Testis (tissue), 3 donors: Measurements from ENCODE around the gene SMYD3. TPM values are rescaled to one million over a fixed set of nuclear protein-coding genes. Genes with fewer than 3 reads are reported as not detected.

Experiments used
- DNase-seq: peaks from one replicate; pipeline ENCODE4 v3.0.0-alpha.2; 2019
- H3K27ac ChIP-seq, 2 donors: fragments of 200-600 bp; sonication (generic); one replicate each; pipeline ENCODE4 v1.5.1; 2019
- H3K27me3 ChIP-seq: fragments of 200-600 bp; sonication (generic); one replicate; pipeline ENCODE4 v1.5.1; 2019
- H3K36me3 ChIP-seq: fragments of 200-600 bp; sonication (generic); one replicate; pipeline ENCODE4 v1.5.1; 2017; ENCODE audit warnings: low read depth; ENCODE audit errors: missing control alignments
- H3K4me1 ChIP-seq: fragments of 200-600 bp; sonication (generic); one replicate; pipeline ENCODE4 v1.5.1; 2019
- H3K4me3 ChIP-seq, 2 donors: fragments of 200-600 bp; sonication (generic); one replicate each; pipeline ENCODE4 v1.5.1; 2017 to 2019
- H3K9me3 ChIP-seq: fragments of 200-600 bp; sonication (generic); one replicate; pipeline ENCODE4 v1.5.1; 2017
- POLR2A ChIP-seq: fragments of 450-650 bp; IDR thresholded peaks from one replicate; pipeline ENCODE4 v1.6.1; 2017; ENCODE audit warnings: antibody characterized with exemption, mild to moderate bottlenecking, moderate library complexity
- WGBS, 2 donors: methylation state at CpG; one replicate each; pipeline ENCODE4 v1.1.5; 2018; 5-methylcytosine and 5-hydroxymethylcytosine counted together
- intact Hi-C: fragments of 100-400 bp; cut with DNase I; formaldehyde crosslinking; loops from one replicate; pipeline ENCODE4 v1.15.1; 2023; ENCODE audit warnings: low total_unique reads
- polyA plus RNA-seq: library from polyadenylated mRNA; stranded (reverse); fragments of 350-450 nt; fragmentation: Illumina TruSeq; extraction: RNeasy Lipid Tissue Mini Kit (QIAGEN cat#74804); gene quantifications from one replicate; pipeline ENCODE4 v1.2.3, GENCODE V29; 2014; ENCODE audit warnings: low read depth, low replicate concordance; ENCODE audit not compliant: insufficient read depth
- total RNA-seq, 2 donors: library from RNA; depleted of rRNA; stranded (reverse); fragments of >200 nt; gene quantifications; one replicate each; pipeline ENCODE4 v1.2.3, GENCODE V29; 2016
- TF ChIP-seq, protein P1 (sequence below), 3 experiments: fragments of 450-650 bp in 2 of 3; fragments of 200-600 bp in 1 of 3; sonication (generic) in 1 of 3; IDR thresholded peaks; one replicate each; pipeline ENCODE4 v1.5.1; 2016 to 2019; ENCODE audit warnings: antibody characterized with exemption in 3 of 3, mild to moderate bottlenecking in 2 of 3, moderate library complexity in 1 of 3

Gene SMYD3
- total and polyA plus RNA-seq, 3 donors from 2014 or later = 23.0 to 38.8 (median 38.7) TPM

DNA sequence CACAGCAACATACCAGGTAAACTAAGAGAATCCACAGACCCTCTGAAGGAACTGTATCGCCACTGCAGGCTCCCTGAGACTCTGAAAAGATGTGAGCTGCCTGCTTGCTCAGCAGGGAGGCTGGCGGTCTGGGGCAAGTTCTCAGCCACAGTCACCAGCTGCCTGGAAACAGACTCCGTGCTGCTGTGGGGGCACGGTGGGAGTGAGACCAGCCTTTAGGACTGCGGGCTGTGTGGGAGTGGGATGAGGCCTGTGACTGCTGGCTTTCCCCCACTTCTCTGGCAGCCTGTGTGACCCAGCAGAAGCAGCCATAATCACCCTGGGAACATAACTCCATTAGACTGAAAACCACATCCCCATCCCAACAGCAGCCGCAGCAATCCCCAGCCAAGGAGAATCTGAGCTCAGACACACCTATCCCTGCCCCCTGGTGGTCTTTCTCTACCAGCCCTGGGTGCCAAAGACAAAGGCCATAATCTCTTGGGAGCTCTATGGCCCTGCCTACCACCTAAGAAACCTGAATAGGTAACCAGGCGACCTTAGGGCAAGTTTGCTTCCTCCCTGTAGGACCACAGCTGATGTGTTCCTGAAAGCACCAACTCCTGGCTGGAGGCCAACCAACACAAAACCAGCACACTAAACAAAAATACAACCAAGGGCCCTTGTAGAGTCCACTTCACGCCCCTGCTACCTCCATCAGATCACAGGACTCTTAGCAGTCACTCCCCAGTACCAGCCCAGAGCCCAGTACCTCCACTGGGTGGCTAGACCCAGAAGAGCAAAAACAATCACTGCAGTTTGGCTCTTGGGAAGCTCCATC lies 151.5 kb downstream of the SMYD3 start:
- no peaks in the 10 kb centered on the region for H3K9me3 ChIP-seq
- H3K36me3 ChIP-seq = no peaks in the 10 kb centered on the region
- WGBS, 2 donors = 80 to 90% methylated on average over 6 to 8 of the region's 8 CpGs
- TF ChIP-seq, protein P1, sequence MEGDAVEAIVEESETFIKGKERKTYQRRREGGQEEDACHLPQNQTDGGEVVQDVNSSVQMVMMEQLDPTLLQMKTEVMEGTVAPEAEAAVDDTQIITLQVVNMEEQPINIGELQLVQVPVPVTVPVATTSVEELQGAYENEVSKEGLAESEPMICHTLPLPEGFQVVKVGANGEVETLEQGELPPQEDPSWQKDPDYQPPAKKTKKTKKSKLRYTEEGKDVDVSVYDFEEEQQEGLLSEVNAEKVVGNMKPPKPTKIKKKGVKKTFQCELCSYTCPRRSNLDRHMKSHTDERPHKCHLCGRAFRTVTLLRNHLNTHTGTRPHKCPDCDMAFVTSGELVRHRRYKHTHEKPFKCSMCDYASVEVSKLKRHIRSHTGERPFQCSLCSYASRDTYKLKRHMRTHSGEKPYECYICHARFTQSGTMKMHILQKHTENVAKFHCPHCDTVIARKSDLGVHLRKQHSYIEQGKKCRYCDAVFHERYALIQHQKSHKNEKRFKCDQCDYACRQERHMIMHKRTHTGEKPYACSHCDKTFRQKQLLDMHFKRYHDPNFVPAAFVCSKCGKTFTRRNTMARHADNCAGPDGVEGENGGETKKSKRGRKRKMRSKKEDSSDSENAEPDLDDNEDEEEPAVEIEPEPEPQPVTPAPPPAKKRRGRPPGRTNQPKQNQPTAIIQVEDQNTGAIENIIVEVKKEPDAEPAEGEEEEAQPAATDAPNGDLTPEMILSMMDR (IDR thresholded peaks at IDR 0.05) = no peak
- TF ChIP-seq POLR2A = no peak
- no peak overlapping the region for H3K4me3 ChIP-seq
- no peaks in the 10 kb centered on the region for H3K27me3 ChIP-seq
- peaks cover 5% of the 10 kb centered on the region for H3K4me1 ChIP-seq
- intact Hi-C loops = no loop called here
- H3K27ac ChIP-seq = no peak overlapping the region
- DNase-seq = no peak

DNA sequence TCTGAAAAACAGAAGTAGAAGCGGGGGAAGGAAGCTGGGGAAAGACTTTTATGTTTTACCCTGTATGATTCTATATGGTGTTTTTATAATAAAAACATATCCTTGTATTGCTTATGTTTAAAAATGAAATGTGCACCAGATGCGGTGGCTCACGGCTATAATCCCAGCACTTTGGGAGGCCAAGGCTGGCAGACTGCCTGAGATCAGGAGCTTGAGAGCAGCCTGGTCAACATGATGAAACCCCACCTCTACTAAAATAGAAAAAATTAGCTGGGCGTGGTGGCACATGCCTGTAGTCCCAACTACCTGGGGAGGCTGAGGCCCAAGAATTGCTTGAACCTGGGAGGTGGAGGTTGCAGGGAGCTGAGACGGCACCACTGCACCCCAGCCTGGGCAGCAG lies 155.4 kb downstream of the SMYD3 start:
- H3K4me1 ChIP-seq = peaks cover 5% of the 10 kb centered on the region
- intact Hi-C loops = no loop called here
- 87 to 92% methylated on average over 5 of the region's 5 CpGs for WGBS, 2 donors
- TF ChIP-seq, protein P1 (IDR thresholded peaks at IDR 0.05) = no peak
- TF ChIP-seq POLR2A = no peak
- DNase-seq = no peak
- no peak overlapping the region for H3K4me3 ChIP-seq
- H3K36me3 ChIP-seq = no peaks in the 10 kb centered on the region
- H3K27me3 ChIP-seq = no peaks in the 10 kb centered on the region
- no peak overlapping the region for H3K27ac ChIP-seq
- H3K9me3 ChIP-seq = no peaks in the 10 kb centered on the region

DNA sequence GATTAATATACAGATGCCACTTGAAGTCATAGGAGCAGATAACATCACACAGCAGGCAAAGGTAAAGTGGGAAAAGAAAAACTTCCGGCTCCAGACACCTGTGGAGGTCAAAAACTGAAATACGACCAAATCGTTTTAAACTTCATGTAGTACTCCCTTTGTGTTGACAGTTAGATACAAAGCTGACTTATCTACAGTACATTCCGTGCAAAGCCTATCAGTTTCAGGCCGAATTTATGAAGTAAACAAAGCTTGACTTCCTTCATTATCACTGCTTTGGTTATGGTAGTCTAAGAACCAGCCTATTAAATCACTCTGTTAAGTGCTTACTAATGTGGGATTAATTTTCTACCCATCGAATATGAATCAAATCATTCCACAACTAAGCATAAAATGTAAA lies 156.3 kb downstream of the SMYD3 start:
- TF ChIP-seq, protein P1 (IDR thresholded peaks at IDR 0.05) = no peak
- no peak for TF ChIP-seq POLR2A
- DNase-seq = no peak
- Histone ChIP-seq H3K4me3 (no peak overlapping the region), H3K4me1 (peaks cover 5% of the 10 kb centered on the region), H3K27me3 (no peaks in the 10 kb centered on the region), H3K27ac (peak overlapping the region in 1 of 2 donors; percentile 4), H3K36me3 (no peaks in the 10 kb centered on the region), H3K9me3 (no peaks in the 10 kb centered on the region)
- intact Hi-C loops = no loop called here
- 39 to 57% methylated on average over 6 of the region's 6 CpGs for WGBS, 2 donors

DNA sequence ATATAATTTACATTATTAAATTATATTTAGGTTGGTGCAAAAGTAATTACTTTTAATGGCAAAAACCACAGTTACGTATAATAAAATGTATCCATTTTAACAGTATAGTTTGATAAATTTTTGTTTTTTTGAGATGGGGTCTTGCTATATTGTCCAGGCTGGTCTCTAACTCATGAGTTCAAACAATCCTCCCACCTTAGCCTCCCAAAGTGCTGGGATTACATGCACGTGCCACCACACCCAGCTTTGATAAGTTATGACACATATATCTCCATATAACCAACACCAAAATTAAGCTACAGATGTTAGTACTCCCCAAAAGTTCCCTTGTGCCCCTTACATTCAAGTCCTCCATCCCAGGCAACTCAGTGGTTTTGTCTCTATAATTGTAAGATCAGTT lies 163.1 kb downstream of the SMYD3 start:
- Histone ChIP-seq H3K27ac (no peak overlapping the region), H3K4me3 (no peak overlapping the region), H3K4me1 (no peaks in the 10 kb centered on the region), H3K36me3 (no peaks in the 10 kb centered on the region), H3K27me3 (no peaks in the 10 kb centered on the region), H3K9me3 (no peaks in the 10 kb centered on the region)
- WGBS, 2 donors = 93% methylated on average over 2 of the region's 2 CpGs
- DNase-seq = no peak
- TF ChIP-seq, protein P1 (IDR thresholded peaks at IDR 0.05) = no peak
- TF ChIP-seq POLR2A = no peak
- intact Hi-C loops = no loop called here

DNA sequence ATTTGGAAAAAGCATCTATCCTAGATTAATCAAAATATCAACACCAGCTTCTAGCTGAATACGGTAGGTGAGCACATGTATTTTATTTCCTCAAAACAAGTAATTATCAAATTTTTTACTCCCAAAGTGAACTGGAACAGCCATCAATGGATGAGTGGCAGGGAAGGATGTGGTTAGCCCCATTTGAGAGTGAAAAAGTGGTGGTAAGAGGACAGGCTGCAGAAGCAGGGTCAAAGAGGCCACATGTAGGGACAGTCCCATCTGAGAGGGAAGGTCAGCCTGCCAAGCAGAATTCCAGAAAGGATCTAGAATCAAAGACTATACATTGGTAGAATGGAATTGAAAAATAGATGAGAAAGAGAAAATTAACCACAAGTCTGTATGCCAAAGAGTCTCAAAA lies 163.8 kb downstream of the SMYD3 start:
- no peaks in the 10 kb centered on the region for H3K27me3 ChIP-seq
- H3K36me3 ChIP-seq = no peaks in the 10 kb centered on the region
- H3K4me3 ChIP-seq = no peak overlapping the region
- intact Hi-C loops = no loop called here
- TF ChIP-seq, protein P1 (IDR thresholded peaks at IDR 0.05) = no peak
- no peak for TF ChIP-seq POLR2A
- no peak overlapping the region for H3K27ac ChIP-seq
- 80 to 94% methylated on average over 1 of the region's 1 CpG for WGBS, 2 donors
- no peaks in the 10 kb centered on the region for H3K9me3 ChIP-seq
- no peak for DNase-seq
- no peaks in the 10 kb centered on the region for H3K4me1 ChIP-seq
